ENCODE results near the gene ZC3H11A. TPM values are rescaled to one million over a fixed set of nuclear protein-coding genes. Genes with fewer than 3 reads are reported as not detected.
A peak's percentile ranks its signal among the peaks of the same experiment; 100 is the strongest.

ZC3H11A gene
- total RNA-seq, 1 experiment from 2014 or later: 82.6 TPM

DNA sequence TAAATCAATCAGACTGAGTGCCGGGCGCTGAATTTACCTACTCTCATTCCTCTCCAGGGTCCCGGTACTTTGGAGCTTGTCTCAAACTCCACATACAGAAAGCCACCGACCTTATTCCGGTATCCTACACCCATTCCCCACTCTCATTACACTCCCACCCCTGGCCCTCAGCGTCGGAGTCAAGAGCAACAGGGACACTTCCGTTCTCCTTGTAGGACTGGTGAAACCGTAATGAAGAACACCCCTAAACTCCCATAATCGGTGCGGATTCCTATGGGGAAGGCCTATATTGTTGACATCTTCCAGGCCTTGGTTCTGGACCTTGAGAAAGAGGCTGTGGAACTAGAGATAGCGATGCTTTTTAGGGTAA lies 798 bp downstream of the ZC3H11A start:
- Histone ChIP-seq H2AFZ (ENCODE audit: low read depth, low read length, poor library complexity, severe bottlenecking) (no peak overlapping the region), H3K36me3 (ENCODE audit: control insufficient read depth in 1 of 2, insufficient read depth in 2 of 2, low read length in 2 of 2) (peaks cover 6 to 27% of the 10 kb centered on the region in 2 experiments; a peak in 3 of 4 replicates), H3K4me1 (ENCODE audit: control insufficient read depth in 1 of 2, insufficient read depth in 2 of 2, low read length in 2 of 2) (peaks cover 12 to 21% of the 10 kb centered on the region in 2 experiments), H4K20me1 (ENCODE audit: insufficient read depth) (peaks cover 14% of the 10 kb centered on the region; the same call in 1 of the 2 replicates), H3K9ac (ENCODE audit: low read length) (peak overlapping the region; percentile 89), H3K27me3 (ENCODE audit: insufficient read depth, low read length) (no peaks in the 10 kb centered on the region), H3K9me2 (ENCODE audit: insufficient read depth) (no peaks in the 10 kb centered on the region), H3K79me2 (ENCODE audit: insufficient read depth, low read length) (peaks cover 54% of the 10 kb centered on the region), H3K9me3 (ENCODE audit: control insufficient read depth in 1 of 2, insufficient read depth in 1 of 2, low read depth in 1 of 2, low read length in 2 of 2) (no peaks in the 10 kb centered on the region), H3K4me2 (ENCODE audit: low read length) (peak overlapping the region; percentile 75), H3K27ac (ENCODE audit: low read depth, low read length) (peak overlapping the region; percentile 84), H3K4me3 (replicated peaks in 1 of 2; ENCODE audit: low read depth in 1 of 2, low read length in 2 of 2) (peak overlapping the region; percentile 82 to 95)
- BruUV-seq (replicated peaks): TSS peak; percentile 50
- TF ChIP-seq, protein P1, sequence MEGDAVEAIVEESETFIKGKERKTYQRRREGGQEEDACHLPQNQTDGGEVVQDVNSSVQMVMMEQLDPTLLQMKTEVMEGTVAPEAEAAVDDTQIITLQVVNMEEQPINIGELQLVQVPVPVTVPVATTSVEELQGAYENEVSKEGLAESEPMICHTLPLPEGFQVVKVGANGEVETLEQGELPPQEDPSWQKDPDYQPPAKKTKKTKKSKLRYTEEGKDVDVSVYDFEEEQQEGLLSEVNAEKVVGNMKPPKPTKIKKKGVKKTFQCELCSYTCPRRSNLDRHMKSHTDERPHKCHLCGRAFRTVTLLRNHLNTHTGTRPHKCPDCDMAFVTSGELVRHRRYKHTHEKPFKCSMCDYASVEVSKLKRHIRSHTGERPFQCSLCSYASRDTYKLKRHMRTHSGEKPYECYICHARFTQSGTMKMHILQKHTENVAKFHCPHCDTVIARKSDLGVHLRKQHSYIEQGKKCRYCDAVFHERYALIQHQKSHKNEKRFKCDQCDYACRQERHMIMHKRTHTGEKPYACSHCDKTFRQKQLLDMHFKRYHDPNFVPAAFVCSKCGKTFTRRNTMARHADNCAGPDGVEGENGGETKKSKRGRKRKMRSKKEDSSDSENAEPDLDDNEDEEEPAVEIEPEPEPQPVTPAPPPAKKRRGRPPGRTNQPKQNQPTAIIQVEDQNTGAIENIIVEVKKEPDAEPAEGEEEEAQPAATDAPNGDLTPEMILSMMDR (IDR thresholded peaks at IDR 0.05 in 2 of 3, conservative IDR thresholded peaks at IDR 0.05 in 1 of 3; ENCODE audit: borderline replicate concordance in 1 of 3, insufficient read depth in 1 of 3, low read depth in 2 of 3, low read length in 2 of 3): no peak
- TF ChIP-seq POLR2A (IDR thresholded peaks at IDR 0.05; ENCODE audit: borderline replicate concordance, extremely low read depth, insufficient read depth, insufficient read length): no peak
- TF ChIP-seq, protein P2, sequence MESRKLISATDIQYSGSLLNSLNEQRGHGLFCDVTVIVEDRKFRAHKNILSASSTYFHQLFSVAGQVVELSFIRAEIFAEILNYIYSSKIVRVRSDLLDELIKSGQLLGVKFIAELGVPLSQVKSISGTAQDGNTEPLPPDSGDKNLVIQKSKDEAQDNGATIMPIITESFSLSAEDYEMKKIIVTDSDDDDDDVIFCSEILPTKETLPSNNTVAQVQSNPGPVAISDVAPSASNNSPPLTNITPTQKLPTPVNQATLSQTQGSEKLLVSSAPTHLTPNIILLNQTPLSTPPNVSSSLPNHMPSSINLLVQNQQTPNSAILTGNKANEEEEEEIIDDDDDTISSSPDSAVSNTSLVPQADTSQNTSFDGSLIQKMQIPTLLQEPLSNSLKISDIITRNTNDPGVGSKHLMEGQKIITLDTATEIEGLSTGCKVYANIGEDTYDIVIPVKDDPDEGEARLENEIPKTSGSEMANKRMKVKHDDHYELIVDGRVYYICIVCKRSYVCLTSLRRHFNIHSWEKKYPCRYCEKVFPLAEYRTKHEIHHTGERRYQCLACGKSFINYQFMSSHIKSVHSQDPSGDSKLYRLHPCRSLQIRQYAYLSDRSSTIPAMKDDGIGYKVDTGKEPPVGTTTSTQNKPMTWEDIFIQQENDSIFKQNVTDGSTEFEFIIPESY (IDR thresholded peaks at IDR 0.05; ENCODE audit: extremely low read depth, insufficient replicate concordance, low read length): no peak
- no peak for TF ChIP-seq ELF1 (IDR thresholded peaks at IDR 0.05; ENCODE audit: borderline replicate concordance, low read depth)
- no peak for TF ChIP-seq TCF7L2 (IDR thresholded peaks at IDR 0.05; ENCODE audit: borderline replicate concordance, extremely low read depth, insufficient read depth, insufficient read length)
- TF ChIP-seq ZNF274 (IDR thresholded peaks at IDR 0.05; ENCODE audit: low read depth, low read length): no peak
- TF ChIP-seq, protein P3, sequence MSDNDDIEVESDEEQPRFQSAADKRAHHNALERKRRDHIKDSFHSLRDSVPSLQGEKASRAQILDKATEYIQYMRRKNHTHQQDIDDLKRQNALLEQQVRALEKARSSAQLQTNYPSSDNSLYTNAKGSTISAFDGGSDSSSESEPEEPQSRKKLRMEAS (IDR thresholded peaks at IDR 0.05): no peak
- TF ChIP-seq EZH2phosphoT487 (IDR thresholded peaks at IDR 0.05; ENCODE audit: borderline replicate concordance): no peak
- TF ChIP-seq EZH2 (IDR thresholded peaks at IDR 0.05): no peak
- no peak for TF ChIP-seq CBX3 (IDR thresholded peaks at IDR 0.05; ENCODE audit: low read depth)
- no peak for TF ChIP-seq POLR2AphosphoS5 (IDR thresholded peaks at IDR 0.05; ENCODE audit: low read depth, low read length)
- TF ChIP-seq SIN3A (IDR thresholded peaks at IDR 0.05; ENCODE audit: low read depth): no peak
- TF ChIP-seq EGR1 (IDR thresholded peaks at IDR 0.05; ENCODE audit: low read depth): no peak
- TF ChIP-seq ZFX (IDR thresholded peaks at IDR 0.05): no peak
- no peak for TF ChIP-seq FOSL1 (IDR thresholded peaks at IDR 0.05; ENCODE audit: low read depth)
- no peak for TF ChIP-seq CEBPB (IDR thresholded peaks at IDR 0.05; ENCODE audit: low read depth)
- TF ChIP-seq SRF (IDR thresholded peaks at IDR 0.05; ENCODE audit: low read depth): no peak
- TF ChIP-seq, protein P4, sequence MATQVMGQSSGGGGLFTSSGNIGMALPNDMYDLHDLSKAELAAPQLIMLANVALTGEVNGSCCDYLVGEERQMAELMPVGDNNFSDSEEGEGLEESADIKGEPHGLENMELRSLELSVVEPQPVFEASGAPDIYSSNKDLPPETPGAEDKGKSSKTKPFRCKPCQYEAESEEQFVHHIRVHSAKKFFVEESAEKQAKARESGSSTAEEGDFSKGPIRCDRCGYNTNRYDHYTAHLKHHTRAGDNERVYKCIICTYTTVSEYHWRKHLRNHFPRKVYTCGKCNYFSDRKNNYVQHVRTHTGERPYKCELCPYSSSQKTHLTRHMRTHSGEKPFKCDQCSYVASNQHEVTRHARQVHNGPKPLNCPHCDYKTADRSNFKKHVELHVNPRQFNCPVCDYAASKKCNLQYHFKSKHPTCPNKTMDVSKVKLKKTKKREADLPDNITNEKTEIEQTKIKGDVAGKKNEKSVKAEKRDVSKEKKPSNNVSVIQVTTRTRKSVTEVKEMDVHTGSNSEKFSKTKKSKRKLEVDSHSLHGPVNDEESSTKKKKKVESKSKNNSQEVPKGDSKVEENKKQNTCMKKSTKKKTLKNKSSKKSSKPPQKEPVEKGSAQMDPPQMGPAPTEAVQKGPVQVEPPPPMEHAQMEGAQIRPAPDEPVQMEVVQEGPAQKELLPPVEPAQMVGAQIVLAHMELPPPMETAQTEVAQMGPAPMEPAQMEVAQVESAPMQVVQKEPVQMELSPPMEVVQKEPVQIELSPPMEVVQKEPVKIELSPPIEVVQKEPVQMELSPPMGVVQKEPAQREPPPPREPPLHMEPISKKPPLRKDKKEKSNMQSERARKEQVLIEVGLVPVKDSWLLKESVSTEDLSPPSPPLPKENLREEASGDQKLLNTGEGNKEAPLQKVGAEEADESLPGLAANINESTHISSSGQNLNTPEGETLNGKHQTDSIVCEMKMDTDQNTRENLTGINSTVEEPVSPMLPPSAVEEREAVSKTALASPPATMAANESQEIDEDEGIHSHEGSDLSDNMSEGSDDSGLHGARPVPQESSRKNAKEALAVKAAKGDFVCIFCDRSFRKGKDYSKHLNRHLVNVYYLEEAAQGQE (IDR thresholded peaks at IDR 0.05; ENCODE audit: low read depth): no peak
- intact Hi-C loops (cut with micrococcal nuclease): no loop called here
- RAD21 ChIA-PET (ENCODE audit: low non-redundant PET in 1 of 2, low total read pairs in 2 of 2, uncharacterized antibody in 2 of 2, unreplicated experiment in 2 of 2): no interaction called here
- POLR2A ChIA-PET: no interaction called here
- DNase-seq (ENCODE audit: low read depth, low spot score) (no peak), ATAC-seq (peak; percentile 44)
- CTCF ChIA-PET: no interaction called here
